ENCODE measurements around the gene TSPAN11.

TSPAN11 gene

DNA sequence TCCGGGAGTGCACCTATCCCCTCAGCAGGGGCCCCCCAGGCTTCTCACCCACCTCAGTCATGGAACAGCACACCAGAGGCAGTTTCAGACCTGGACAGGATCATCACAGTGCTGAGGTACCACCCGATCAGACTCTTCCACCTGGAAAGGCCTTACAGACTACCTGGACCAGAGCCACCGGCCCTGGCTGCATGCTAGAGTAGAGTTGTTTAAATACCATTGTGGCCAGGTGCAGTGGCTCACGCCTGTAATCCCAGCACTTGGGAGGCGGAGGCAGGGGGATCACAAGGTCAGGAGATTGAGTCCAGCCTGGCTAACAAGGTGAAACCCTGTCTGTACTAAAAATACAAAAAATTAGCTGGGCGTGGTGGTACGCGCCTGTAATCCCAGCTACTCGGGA, 61.5 kb downstream of the TSPAN11 start:
- no peak for DNase-seq (ENCODE audit: insufficient read length)
- TF ChIP-seq TAF1 (IDR thresholded peaks at IDR 0.05; ENCODE audit: borderline replicate concordance, low read depth, low read length) (no peak), POLR2AphosphoS5 (IDR thresholded peaks at IDR 0.05; ENCODE audit: low read depth, low read length) (no peak), POLR2A (IDR thresholded peaks at IDR 0.05; ENCODE audit: low read depth, low read length) (no peak)
- FAIRE-seq = no peak

DNA sequence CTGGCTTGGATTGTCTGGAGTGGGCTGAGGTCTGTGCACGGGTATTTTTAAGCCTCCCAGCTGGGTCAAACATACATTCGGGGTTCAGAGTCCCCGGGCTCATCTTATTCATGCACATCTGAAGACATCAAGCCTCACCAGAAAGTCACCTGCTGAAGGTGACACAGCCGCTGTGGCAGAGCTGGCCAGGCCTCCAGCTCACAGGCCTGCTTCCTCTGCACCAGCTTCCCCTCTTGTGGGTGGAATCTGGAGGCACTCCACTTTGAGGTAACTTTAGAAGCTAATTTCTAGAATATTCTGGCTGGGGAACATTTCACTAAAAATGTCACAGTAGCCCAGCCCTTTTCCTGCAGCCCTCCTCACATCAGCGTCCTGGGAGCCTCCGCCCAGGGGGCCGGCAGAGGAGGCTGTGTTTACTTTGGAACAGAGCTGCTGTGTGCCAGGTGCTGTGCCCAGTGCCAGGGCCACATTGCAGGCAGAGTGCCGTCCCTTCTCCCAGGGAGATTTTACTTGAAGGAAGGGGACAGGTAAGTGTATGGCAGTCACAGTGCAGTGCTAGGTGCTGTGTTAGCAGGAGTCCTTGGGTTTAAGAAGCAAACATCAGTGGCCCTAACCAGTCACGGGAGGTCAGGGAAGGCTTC, 62.2 kb downstream of the TSPAN11 start:
- TF ChIP-seq POLR2AphosphoS5 (IDR thresholded peaks at IDR 0.05; ENCODE audit: low read depth, low read length) (no peak), POLR2A (IDR thresholded peaks at IDR 0.05; ENCODE audit: low read depth, low read length) (no peak), TAF1 (IDR thresholded peaks at IDR 0.05; ENCODE audit: borderline replicate concordance, low read depth, low read length) (no peak)
- no peak for DNase-seq (ENCODE audit: insufficient read length)
- no peak for FAIRE-seq

DNA sequence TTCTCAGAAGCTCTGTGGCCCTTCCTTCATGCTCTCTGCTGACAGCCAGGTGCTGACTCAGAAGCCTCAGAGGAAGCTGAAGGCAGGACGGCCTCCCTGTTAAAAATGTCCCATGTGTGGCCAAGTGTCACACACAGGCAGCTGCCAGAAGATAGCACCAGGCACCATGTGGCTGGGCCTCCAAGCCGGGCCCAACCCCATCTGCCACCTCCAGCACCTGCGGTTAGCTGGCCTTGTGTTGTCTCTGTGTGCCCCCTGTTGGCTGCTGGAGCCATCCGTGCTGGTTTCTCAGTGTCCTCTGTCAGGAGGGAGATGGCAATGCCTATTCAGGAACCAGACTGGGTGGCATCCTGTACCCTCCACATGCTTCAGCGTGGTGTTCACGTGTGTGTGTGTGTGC, 63.2 kb downstream of the TSPAN11 start:
- DNase-seq (ENCODE audit: insufficient read length) (no peak), FAIRE-seq (peak; percentile 38)
- TF ChIP-seq TAF1 (IDR thresholded peaks at IDR 0.05; ENCODE audit: borderline replicate concordance, low read depth, low read length) (no peak), POLR2AphosphoS5 (IDR thresholded peaks at IDR 0.05; ENCODE audit: low read depth, low read length) (no peak), POLR2A (IDR thresholded peaks at IDR 0.05; ENCODE audit: low read depth, low read length) (no peak)

DNA sequence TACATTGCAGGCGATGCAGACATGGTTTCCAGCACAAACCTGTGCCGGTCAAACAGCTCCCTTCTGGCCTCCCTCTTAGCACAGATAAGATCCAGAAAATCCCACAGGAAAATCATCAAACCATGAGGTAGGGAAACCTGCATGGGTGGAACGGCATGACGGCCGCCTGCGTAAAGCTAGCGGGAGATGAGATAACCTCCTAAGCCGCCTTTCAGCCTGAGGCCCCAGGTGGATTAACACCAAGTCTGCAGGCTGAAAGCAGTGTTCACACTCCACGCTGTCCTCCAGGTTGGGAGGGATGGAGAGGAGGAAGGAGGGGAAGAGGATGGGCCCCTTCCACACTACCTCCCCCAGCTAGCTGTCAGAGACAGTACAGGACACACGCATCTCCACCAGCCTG, 63.8 kb downstream of the TSPAN11 start:
- no peak for FAIRE-seq
- no peak for DNase-seq (ENCODE audit: insufficient read length)
- TF ChIP-seq POLR2A (IDR thresholded peaks at IDR 0.05; ENCODE audit: low read depth, low read length) (no peak), POLR2AphosphoS5 (IDR thresholded peaks at IDR 0.05; ENCODE audit: low read depth, low read length) (no peak), TAF1 (IDR thresholded peaks at IDR 0.05; ENCODE audit: borderline replicate concordance, low read depth, low read length) (no peak)

- FAIRE-seq (no peak), DNase-seq (ENCODE audit: insufficient read length) (no peak)
- TF ChIP-seq TAF1 (IDR thresholded peaks at IDR 0.05; ENCODE audit: borderline replicate concordance, low read depth, low read length) (no peak), POLR2A (IDR thresholded peaks at IDR 0.05; ENCODE audit: low read depth, low read length) (no peak), POLR2AphosphoS5 (IDR thresholded peaks at IDR 0.05; ENCODE audit: low read depth, low read length) (no peak)
Measured at GRCh38 chr12:30990776-30991175, 64.2 kb downstream of the TSPAN11 start.

- FAIRE-seq (no peak), DNase-seq (ENCODE audit: insufficient read length) (no peak)
- TF ChIP-seq POLR2A (IDR thresholded peaks at IDR 0.05; ENCODE audit: low read depth, low read length) = no peak
Measured at GRCh38 chr12:30991466-30991865, 64.9 kb downstream of the TSPAN11 start.

GRCh38 chr12:30992381-30992780, 65.8 kb downstream of the TSPAN11 start:
- FAIRE-seq = no peak
- DNase-seq (ENCODE audit: insufficient read length) = no peak
- no peak for TF ChIP-seq TAF1 (IDR thresholded peaks at IDR 0.05; ENCODE audit: borderline replicate concordance, low read depth, low read length)
- TF ChIP-seq POLR2AphosphoS5 (IDR thresholded peaks at IDR 0.05; ENCODE audit: low read depth, low read length) = no peak
- no peak for TF ChIP-seq POLR2A (IDR thresholded peaks at IDR 0.05; ENCODE audit: low read depth, low read length)

GRCh38 chr12:30993766-30994165, 67.2 kb downstream of the TSPAN11 start:
- no peak for DNase-seq (ENCODE audit: insufficient read length)
- FAIRE-seq = no peak
- TF ChIP-seq TAF1 (IDR thresholded peaks at IDR 0.05; ENCODE audit: borderline replicate concordance, low read depth, low read length) (no peak), POLR2A (IDR thresholded peaks at IDR 0.05; ENCODE audit: low read depth, low read length) (no peak), POLR2AphosphoS5 (IDR thresholded peaks at IDR 0.05; ENCODE audit: low read depth, low read length) (no peak)

- DNase-seq (ENCODE audit: insufficient read length) (no peak), FAIRE-seq (no peak)
- TF ChIP-seq TAF1 (IDR thresholded peaks at IDR 0.05; ENCODE audit: borderline replicate concordance, low read depth, low read length) (no peak), POLR2AphosphoS5 (IDR thresholded peaks at IDR 0.05; ENCODE audit: low read depth, low read length) (no peak), POLR2A (IDR thresholded peaks at IDR 0.05; ENCODE audit: low read depth, low read length) (no peak)
Measured at GRCh38 chr12:30994274-30994673, 67.7 kb downstream of the TSPAN11 start.

- no peak for FAIRE-seq
- no peak for DNase-seq (ENCODE audit: insufficient read length)
- no peak for TF ChIP-seq TAF1 (IDR thresholded peaks at IDR 0.05; ENCODE audit: borderline replicate concordance, low read depth, low read length)
- no peak for TF ChIP-seq POLR2AphosphoS5 (IDR thresholded peaks at IDR 0.05; ENCODE audit: low read depth, low read length)
- no peak for TF ChIP-seq POLR2A (IDR thresholded peaks at IDR 0.05; ENCODE audit: low read depth, low read length)
Measured at GRCh38 chr12:30996255-30996654, 69.7 kb downstream of the TSPAN11 start.

GRCh38 chr12:30996752-30997151, 70.2 kb downstream of the TSPAN11 start:
- DNase-seq (ENCODE audit: insufficient read length) = no peak
- FAIRE-seq = no peak
- TF ChIP-seq POLR2AphosphoS5 (IDR thresholded peaks at IDR 0.05; ENCODE audit: low read depth, low read length) = no peak

- no peak for TF ChIP-seq POLR2A (IDR thresholded peaks at IDR 0.05; ENCODE audit: low read depth, low read length)
- no peak for DNase-seq (ENCODE audit: insufficient read length)
- no peak for FAIRE-seq
Measured at GRCh38 chr12:30997685-30998440, 71.3 kb downstream of the TSPAN11 start.
